T-helper 1 cell treated with Interleukin-12 subunit alpha and Interleukin-12 subunit beta and Interleukin-4 antibody, amounts not matched to agents 30 μg/mL and 1 μg/mL, for 36 hours (primary cell): Measurements from ENCODE around the gene HSPG2.
A peak's percentile ranks its signal among the peaks of the same experiment; 100 is the strongest.
"Not testable (repeated sequence)": the region's sequence is repeated elsewhere in the genome, so short reads cannot be mapped to it uniquely, and the experiment has no call there.

Source experiments
- H3K27ac Mint-ChIP-seq: one replicate; pipeline ENCODE4 v1.8.0; 2021; ENCODE audit warnings: mild to moderate bottlenecking, mixed read lengths
- H3K27me3 Mint-ChIP-seq: one replicate; pipeline ENCODE4 v1.8.0; 2021; ENCODE audit warnings: low read depth, mixed read lengths
- H3K36me3 Mint-ChIP-seq: one replicate; pipeline ENCODE4 v1.8.0; 2021; ENCODE audit warnings: low read depth, mixed read lengths
- H3K4me1 Mint-ChIP-seq: one replicate; pipeline ENCODE4 v1.8.0; 2021; ENCODE audit warnings: low read depth, mixed read lengths
- H3K4me3 Mint-ChIP-seq: one replicate; pipeline ENCODE4 v1.8.0; 2021; ENCODE audit warnings: mild to moderate bottlenecking, moderate library complexity, mixed read lengths
- H3K9me3 Mint-ChIP-seq: one replicate; pipeline ENCODE4 v1.8.0; 2021; ENCODE audit warnings: mixed read lengths

Gene HSPG2

DNA sequence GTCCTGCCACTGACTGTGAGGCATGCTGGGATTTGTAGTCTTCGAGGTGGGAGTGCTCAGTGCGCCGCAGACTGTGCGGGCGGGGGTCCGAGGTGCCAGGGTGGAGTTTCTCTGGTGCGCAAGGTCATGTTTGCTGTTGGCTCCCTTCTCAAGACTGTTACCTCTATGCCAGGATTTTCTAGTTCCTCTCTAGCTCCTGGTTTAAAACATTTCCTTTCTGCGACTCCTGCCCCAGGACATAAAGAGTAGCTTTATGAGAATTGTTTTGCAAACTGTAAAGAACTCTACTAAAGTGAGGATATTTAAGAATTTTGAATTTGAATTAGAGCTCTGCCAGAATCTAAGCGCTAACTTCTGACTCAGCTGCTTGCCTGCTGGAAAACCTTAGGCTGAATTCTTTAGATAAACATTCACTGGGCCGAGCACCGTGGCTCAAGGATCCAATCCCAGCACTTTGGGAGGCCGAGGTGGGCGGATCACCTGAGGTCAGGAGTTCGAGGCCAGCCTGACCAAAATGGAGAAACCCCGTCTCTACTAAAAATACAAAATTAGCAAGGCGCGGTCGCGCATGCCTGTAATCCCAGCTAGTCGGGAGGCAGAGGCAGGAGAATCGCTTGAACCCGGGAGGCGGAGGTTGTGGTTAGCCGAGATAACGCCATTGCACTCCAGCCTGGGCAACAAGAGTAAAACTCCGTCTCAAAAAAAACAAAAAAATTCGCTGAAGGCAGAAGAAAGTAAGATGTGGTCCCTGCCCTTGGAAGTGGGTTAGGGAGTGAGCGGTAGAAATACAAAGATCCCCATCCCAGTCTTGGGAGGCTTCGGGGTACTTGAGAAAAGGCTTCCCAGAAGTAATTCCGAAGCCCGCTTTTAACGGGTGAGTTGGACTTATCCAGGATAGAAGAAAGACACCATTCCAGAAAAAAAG, 153.2 kb downstream of the HSPG2 start:
- Mint-ChIP-seq H3K27me3 (peaks cover 6% of the 10 kb centered on the region), H3K4me1 (peaks cover 19% of the 10 kb centered on the region), H3K27ac (peak overlapping the region; percentile 100), H3K4me3 (peak overlapping the region; percentile 93), H3K9me3 (no peaks in the 10 kb centered on the region), H3K36me3 (peaks cover 2% of the 10 kb centered on the region)

GRCh38 chr1:21782868-21783678, 154.0 kb downstream of the HSPG2 start, which contains the start of gene USP48:
TSS of gene USP48 (minus strand) at chr1:21783149. CDS start at chr1:21782957, 192 bp downstream.
- peak within 1 kb of the TSS; percentile 100 for H3K27ac Mint-ChIP-seq
- H3K27me3 Mint-ChIP-seq, result peaks cover 3% of the 10 kb centered on the region
- H3K4me1 Mint-ChIP-seq, result peaks cover 23% of the 10 kb centered on the region
- no peaks in the 10 kb centered on the region for H3K9me3 Mint-ChIP-seq
- peak within 1 kb of the TSS; percentile 93 for H3K4me3 Mint-ChIP-seq
- peaks cover 2% of the 10 kb centered on the region for H3K36me3 Mint-ChIP-seq

DNA sequence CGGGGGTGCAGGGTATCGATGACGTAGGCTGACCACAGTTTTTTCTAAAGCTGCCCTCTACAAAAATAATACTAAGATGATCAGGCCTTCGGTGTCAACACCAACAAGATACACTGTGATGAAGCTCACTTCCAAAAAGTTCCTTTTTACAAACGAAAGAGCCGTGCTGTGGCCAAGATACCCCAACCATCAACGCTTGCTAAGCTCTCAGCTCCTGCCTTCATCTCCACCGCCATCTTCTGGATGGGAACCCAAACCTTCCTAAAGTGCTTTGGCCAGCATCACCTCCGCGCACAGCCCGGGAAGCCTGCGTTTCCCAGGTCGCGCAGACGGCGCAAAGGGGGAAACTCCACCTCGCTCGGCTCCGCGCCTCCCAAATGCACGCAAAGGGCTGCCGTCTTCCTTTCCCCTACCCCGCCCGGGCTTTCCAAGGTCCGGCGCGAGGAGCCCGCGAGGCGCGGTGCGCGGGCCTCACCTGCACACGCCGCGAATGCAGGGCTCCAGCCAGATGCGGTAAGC, 154.7 kb downstream of the HSPG2 start:
- Mint-ChIP-seq H3K4me3 (peak overlapping the region; percentile 93), H3K27ac (peak overlapping the region; percentile 93), H3K36me3 (peaks cover 2% of the 10 kb centered on the region), H3K27me3 (peaks cover 3% of the 10 kb centered on the region), H3K4me1 (peaks cover 25% of the 10 kb centered on the region), H3K9me3 (no peaks in the 10 kb centered on the region)

DNA sequence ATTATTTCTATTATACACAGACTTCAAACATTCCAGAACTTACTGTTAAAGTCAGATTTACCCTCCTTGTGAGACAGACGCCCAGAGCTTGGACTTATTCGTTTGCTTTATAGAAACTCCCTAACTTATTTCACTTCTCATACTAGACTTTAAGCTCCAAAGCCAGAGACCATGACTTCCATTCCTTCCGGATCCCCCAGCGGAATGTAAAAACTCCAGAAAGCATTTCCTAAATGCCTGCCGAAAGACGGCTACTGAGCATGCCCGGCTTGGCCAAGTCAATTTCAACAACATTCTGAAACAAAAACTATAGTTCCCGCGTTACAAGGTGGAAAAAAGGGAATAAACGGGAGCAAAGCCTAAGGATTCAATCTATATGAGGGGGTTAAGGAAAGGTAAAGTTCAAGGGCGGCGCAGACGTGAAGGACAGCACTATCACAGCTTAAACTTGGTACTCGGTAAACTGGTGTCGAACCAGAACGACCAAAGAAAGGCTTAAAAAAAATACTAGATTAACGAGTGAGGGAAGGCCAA, 155.2 kb downstream of the HSPG2 start:
- Mint-ChIP-seq H3K27me3 (peaks cover 3% of the 10 kb centered on the region), H3K27ac (peak overlapping the region; percentile 93), H3K4me3 (peak overlapping the region; percentile 93), H3K9me3 (no peaks in the 10 kb centered on the region), H3K36me3 (peaks cover 2% of the 10 kb centered on the region), H3K4me1 (peaks cover 26% of the 10 kb centered on the region)

- H3K36me3 Mint-ChIP-seq, result peaks cover 5% of the 10 kb centered on the region
- no peaks in the 10 kb centered on the region for H3K27me3 Mint-ChIP-seq
- peaks cover 36% of the 10 kb centered on the region for H3K4me1 Mint-ChIP-seq
Measured at GRCh38 chr1:21779613-21780521, 157.2 kb downstream of the HSPG2 start.

DNA sequence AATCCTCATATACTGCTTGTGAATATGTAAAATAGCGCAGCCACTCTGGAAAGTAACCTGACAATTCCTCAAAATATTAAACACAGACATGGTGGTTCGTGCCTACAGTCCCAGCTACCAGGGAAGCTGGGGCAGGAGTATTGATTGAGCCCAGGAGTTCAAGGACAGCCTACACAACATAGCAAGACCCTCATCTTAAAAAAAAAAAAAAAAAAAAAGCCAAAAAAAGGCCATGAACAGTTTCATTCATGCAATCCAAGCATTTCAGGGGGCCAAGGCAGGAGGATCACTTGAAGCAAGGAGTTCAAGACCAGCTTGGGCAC, 158.7 kb downstream of the HSPG2 start:
- Mint-ChIP-seq H3K27me3 (no peaks in the 10 kb centered on the region), H3K9me3 (no peaks in the 10 kb centered on the region), H3K27ac (no peak overlapping the region), H3K4me1 (peaks cover 37% of the 10 kb centered on the region), H3K4me3 (no peak overlapping the region), H3K36me3 (peaks cover 6% of the 10 kb centered on the region)

More at GRCh38 chr1:21779613-21780521, 157.2 kb downstream of the HSPG2 start:
- Mint-ChIP-seq H3K4me3 (peak overlapping the region; percentile 72), H3K27ac (peak overlapping the region; percentile 83), H3K9me3 (no peaks in the 10 kb centered on the region)

GRCh38 chr1:21776925-21777324, 160.2 kb downstream of the HSPG2 start:
- peaks cover 37% of the 10 kb centered on the region for H3K4me1 Mint-ChIP-seq
- H3K27me3 Mint-ChIP-seq, H3K27ac Mint-ChIP-seq, H3K4me3 Mint-ChIP-seq, H3K36me3 Mint-ChIP-seq, H3K9me3 Mint-ChIP-seq: not testable (repeated sequence)

- Mint-ChIP-seq H3K4me1 (peaks cover 34% of the 10 kb centered on the region), H3K4me3 (no peak overlapping the region), H3K9me3 (no peaks in the 10 kb centered on the region), H3K27ac (peak overlapping the region; percentile 28), H3K27me3 (no peaks in the 10 kb centered on the region), H3K36me3 (peaks cover 8% of the 10 kb centered on the region)
Measured at GRCh38 chr1:21775985-21776562, 161.0 kb downstream of the HSPG2 start.

DNA sequence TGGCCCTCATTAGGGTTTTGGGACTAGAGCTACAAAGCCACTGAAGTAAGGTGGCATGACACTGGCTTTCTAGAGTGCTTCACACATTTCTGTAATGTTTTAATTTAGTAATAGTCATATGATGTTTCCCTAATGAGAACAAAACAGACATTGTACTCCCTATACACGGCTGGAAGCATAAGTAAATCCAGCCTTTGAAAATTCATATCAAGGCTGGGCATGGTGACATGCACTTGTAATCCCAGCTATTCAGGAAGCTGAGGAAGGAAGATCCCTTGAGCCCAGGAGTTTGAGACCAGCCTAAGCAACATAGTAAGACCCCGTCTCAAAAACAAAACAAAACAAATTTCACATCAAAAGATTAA, 161.6 kb downstream of the HSPG2 start:
- Mint-ChIP-seq H3K4me3 (no peak overlapping the region), H3K9me3 (no peaks in the 10 kb centered on the region), H3K27ac (peak overlapping the region; percentile 45), H3K4me1 (peaks cover 34% of the 10 kb centered on the region), H3K36me3 (peaks cover 8% of the 10 kb centered on the region), H3K27me3 (no peaks in the 10 kb centered on the region)

DNA sequence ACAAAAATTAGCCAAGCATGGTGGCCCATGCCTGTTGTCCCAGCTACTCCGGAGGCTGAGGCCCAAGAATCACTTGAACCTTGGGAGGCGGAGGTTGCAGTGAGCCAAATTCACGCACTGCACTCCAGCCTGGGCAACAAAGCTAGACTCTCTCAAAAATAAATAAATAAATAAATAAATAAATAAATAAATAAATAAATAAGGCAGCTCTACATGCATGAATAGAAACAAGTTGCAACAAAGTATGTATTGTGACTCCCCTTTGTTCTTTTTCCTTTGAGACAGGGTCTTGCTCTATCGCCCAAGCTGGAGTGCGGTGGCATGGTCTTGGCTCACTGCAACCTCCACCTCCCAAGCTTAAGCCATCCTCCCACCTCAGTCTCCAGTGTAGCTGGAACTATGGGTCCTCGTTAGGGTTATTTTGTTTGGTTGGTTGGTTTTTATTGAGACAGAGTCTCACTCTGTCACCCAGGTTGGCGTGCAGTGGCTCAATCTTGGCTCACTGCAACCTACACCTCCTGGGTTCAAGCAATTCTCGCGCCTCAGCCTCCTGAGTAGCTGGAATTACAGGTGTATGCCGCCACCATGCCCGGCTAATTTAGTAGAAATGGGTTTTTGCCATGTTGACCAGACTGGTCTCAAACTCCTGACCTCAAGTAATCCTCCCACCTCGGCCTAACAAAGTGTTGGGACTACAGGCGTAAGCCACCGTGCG, 162.1 kb downstream of the HSPG2 start:
- H3K4me1 Mint-ChIP-seq, result peaks cover 32% of the 10 kb centered on the region

DNA sequence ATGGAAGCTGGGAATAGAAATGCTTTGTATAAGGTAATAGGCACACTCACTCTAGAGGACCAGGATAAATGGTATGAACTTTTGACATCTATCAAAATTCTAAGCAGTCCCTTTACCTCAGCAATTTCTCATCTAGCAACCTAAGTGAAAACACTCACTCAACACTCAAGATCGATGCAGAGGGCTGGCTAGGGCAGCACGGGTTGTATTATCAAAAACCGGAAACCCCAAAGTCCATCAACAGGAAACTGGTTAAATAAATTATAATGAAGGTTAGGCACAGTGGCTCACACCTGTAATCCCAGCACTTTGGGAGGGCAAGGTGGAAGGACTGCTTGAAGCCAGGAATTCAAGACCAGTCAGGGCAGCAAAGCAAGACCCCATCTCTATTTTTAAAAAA, 163.5 kb downstream of the HSPG2 start:
- H3K4me3 Mint-ChIP-seq, result no peak overlapping the region
- H3K4me1 Mint-ChIP-seq, result peaks cover 34% of the 10 kb centered on the region
- H3K9me3 Mint-ChIP-seq, result no peaks in the 10 kb centered on the region
- peak overlapping the region; percentile 52 for H3K27ac Mint-ChIP-seq
- H3K36me3 Mint-ChIP-seq, result peaks cover 15% of the 10 kb centered on the region
- no peaks in the 10 kb centered on the region for H3K27me3 Mint-ChIP-seq

More for the DNA sequence above, 162.1 kb downstream of the HSPG2 start:
- no peak overlapping the region for H3K4me3 Mint-ChIP-seq
- no peaks in the 10 kb centered on the region for H3K27me3 Mint-ChIP-seq
- H3K36me3 Mint-ChIP-seq, result peaks cover 11% of the 10 kb centered on the region
- H3K27ac Mint-ChIP-seq, result no peak overlapping the region
- H3K9me3 Mint-ChIP-seq, result no peaks in the 10 kb centered on the region
